H1 (cell line): ENCODE measurements around the gene MOB3B. TPM values are rescaled to one million over a fixed set of nuclear protein-coding genes. Genes with fewer than 3 reads are reported as not detected.

ENCODE experiments used
- CTCF ChIA-PET: fragments of 300-600 bp; sonication (Branson Sonifier 250); formaldehyde crosslinking; loops from one replicate; lab custom pipeline; 2021; ENCODE audit not compliant: partially characterized antibody; lab: Charles Lee
- POLR2A ChIA-PET: fragments of 300-600 bp; sonication (Branson Sonifier 250); formaldehyde crosslinking; loops from one replicate; lab custom pipeline; 2021; ENCODE audit warnings: inconsistent platforms; ENCODE audit not compliant: partially characterized antibody; lab: Charles Lee
- DNase-seq, 2 experiments: peaks; one replicate each; pipeline versions ENCODE4 v3.0.0 to v3.0.0-alpha.2; 2010 to 2022; ENCODE audit warnings: low spot score in 2 of 2, low read depth in 1 of 2, mixed read lengths in 1 of 2
- FAIRE-seq: peaks from 2 replicates; lab custom pipeline; 2011; peaks lifted over from hg19 to GRCh38; lab: Jason Lieb, UNC
- H2AFZ ChIP-seq: 2 replicates; pipeline ENCODE4 v1.8.1; 2012; ENCODE audit warnings: low read length, inconsistent platforms
- H2AK5ac ChIP-seq: 2 replicates; pipeline ENCODE4 v1.6.1; 2013; ENCODE audit warnings: low read depth, low read length
- H2BK120ac ChIP-seq: replicated peaks from 2 replicates; pipeline ENCODE3; 2013; ENCODE audit warnings: low read depth, low read length, inconsistent platforms
- H2BK12ac ChIP-seq: 2 replicates; pipeline ENCODE4 v1.6.1; 2013; ENCODE audit warnings: low read depth, low read length
- H2BK15ac ChIP-seq: 2 replicates; pipeline ENCODE4 v1.6.1; 2013; ENCODE audit warnings: low read length
- H2BK20ac ChIP-seq: 2 replicates; pipeline ENCODE4 v1.6.1; 2013; ENCODE audit warnings: low read length
- H2BK5ac ChIP-seq: 2 replicates; pipeline ENCODE4 v1.6.1; 2013; ENCODE audit warnings: low read depth, low read length
- H3K14ac ChIP-seq: 2 replicates; pipeline ENCODE4 v1.6.1; 2013; ENCODE audit warnings: inconsistent platforms; ENCODE audit not compliant: insufficient read length
- H3K18ac ChIP-seq: 2 replicates; pipeline ENCODE4 v1.6.1; 2013; ENCODE audit warnings: low read length; ENCODE audit errors: extremely low read depth
- H3K23ac ChIP-seq: 2 replicates; pipeline ENCODE4 v1.6.1; 2013; ENCODE audit warnings: inconsistent platforms; ENCODE audit not compliant: insufficient read length
- H3K23me2 ChIP-seq: 2 replicates; pipeline ENCODE4 v1.6.1; 2013; ENCODE audit warnings: low read depth, low read length
- H3K27ac ChIP-seq: 2 replicates; pipeline ENCODE4 v1.6.1; 2011; ENCODE audit warnings: low read depth, low read length, inconsistent platforms
- H3K27me3 ChIP-seq, 4 experiments: replicated peaks in 1 of 4; 1 replicate in 1 of 4; 2 replicates in 3 of 4; pipeline versions ENCODE4 v1.6.1 to v1.8.1; 2011 to 2013; ENCODE audit warnings: low read length in 3 of 4, mild to moderate bottlenecking in 3 of 4, inconsistent platforms in 2 of 4, mixed read lengths in 2 of 4, moderate library complexity in 1 of 4; ENCODE audit not compliant: control insufficient read depth in 3 of 4, insufficient read depth in 3 of 4; ENCODE audit errors: extremely low read depth in 1 of 4
- H3K36me3 ChIP-seq, 4 experiments: 2 replicates each; pipeline versions ENCODE4 v1.6.1 to v1.8.1; 2011 to 2013; ENCODE audit warnings: mild to moderate bottlenecking in 4 of 4, low read length in 3 of 4, moderate library complexity in 2 of 4, control low read depth in 1 of 4, inconsistent platforms in 1 of 4; ENCODE audit not compliant: insufficient read depth in 4 of 4, control insufficient read depth in 2 of 4
- H3K4ac ChIP-seq: replicated peaks from 2 replicates; pipeline ENCODE3; 2013; ENCODE audit warnings: low read length, low read depth, mixed read lengths, inconsistent platforms; ENCODE audit not compliant: insufficient read length
- H3K4me1 ChIP-seq, 4 experiments: replicated peaks in 1 of 4; 1 replicate in 1 of 4; 2 replicates in 3 of 4; pipeline versions ENCODE4 v1.6.1 to v1.8.1; 2011 to 2013; ENCODE audit warnings: low read length in 3 of 4, inconsistent platforms in 2 of 4, mixed read lengths in 1 of 4; ENCODE audit not compliant: insufficient read depth in 4 of 4, control insufficient read depth in 3 of 4
- H3K4me2 ChIP-seq, 2 experiments: 2 replicates each; pipeline versions ENCODE4 v1.6.1 to v1.8.1; 2011 to 2013; ENCODE audit warnings: low read depth in 2 of 2, low read length in 2 of 2, control low read depth in 1 of 2, inconsistent platforms in 1 of 2, mild to moderate bottlenecking in 1 of 2; ENCODE audit not compliant: insufficient read depth in 1 of 2
- H3K4me3 ChIP-seq, 4 experiments: fragments of 200-600, 300-600 bp in 1 of 4; sonication (generic), shearing (Covaris generic), sonication (Bioruptor Twin) in 1 of 4; 2 replicates each; pipeline versions ENCODE4 v1.5.1 to v1.8.1; 2011 to 2016; ENCODE audit warnings: low read length in 4 of 4, low read depth in 3 of 4, control low read depth in 2 of 4, inconsistent platforms in 2 of 4, mild to moderate bottlenecking in 2 of 4, mixed read lengths in 1 of 4, moderate library complexity in 1 of 4; ENCODE audit not compliant: insufficient read depth in 2 of 4; ENCODE audit errors: extremely low read depth in 1 of 4
- H3K56ac ChIP-seq: replicated peaks from 2 replicates; pipeline ENCODE3; 2013; ENCODE audit warnings: low read depth, mild to moderate bottlenecking, mixed read lengths, low read length, inconsistent platforms; ENCODE audit not compliant: insufficient read length
- H3K79me1 ChIP-seq: 2 replicates; pipeline ENCODE4 v1.6.1; 2013; ENCODE audit warnings: low read depth, low read length, control low read depth
- H3K79me2 ChIP-seq, 2 experiments: 2 replicates each; pipeline versions ENCODE4 v1.6.1 to v1.8.1; 2012 to 2013; ENCODE audit warnings: low read length in 2 of 2, mild to moderate bottlenecking in 2 of 2, inconsistent platforms in 1 of 2; ENCODE audit not compliant: insufficient read depth in 2 of 2, control insufficient read depth in 1 of 2
- H3K9ac ChIP-seq, 4 experiments: replicated peaks in 1 of 4; 1 replicate in 1 of 4; 2 replicates in 3 of 4; pipeline versions ENCODE4 v1.6.1 to v1.8.1; 2011 to 2013; ENCODE audit warnings: low read depth in 3 of 4, low read length in 3 of 4, control low read depth in 2 of 4, mild to moderate bottlenecking in 2 of 4, moderate library complexity in 2 of 4, inconsistent platforms in 1 of 4; ENCODE audit errors: extremely low read depth in 1 of 4
- H3K9me3 ChIP-seq, 2 experiments: 2 replicates each; pipeline versions ENCODE4 v1.6.1 to v1.8.1; 2012 to 2013; ENCODE audit warnings: mild to moderate bottlenecking in 2 of 2, moderate library complexity in 2 of 2, control low read depth in 1 of 2, inconsistent platforms in 1 of 2, low read depth in 1 of 2, low read length in 1 of 2, mixed read lengths in 1 of 2; ENCODE audit not compliant: insufficient read depth in 2 of 2
- H4K20me1 ChIP-seq, 2 experiments: replicated peaks in 1 of 2; 2 replicates each; pipeline versions ENCODE3 to v1.8.1; 2011 to 2013; ENCODE audit warnings: inconsistent platforms in 2 of 2, low read length in 2 of 2, mild to moderate bottlenecking in 1 of 2; ENCODE audit not compliant: insufficient read depth in 2 of 2, control insufficient read depth in 1 of 2
- H4K5ac ChIP-seq: 2 replicates; pipeline ENCODE4 v1.6.1; 2013; ENCODE audit warnings: low read length, low read depth, mixed read lengths, inconsistent platforms; ENCODE audit not compliant: insufficient read length
- H4K8ac ChIP-seq: 2 replicates; pipeline ENCODE4 v1.8.0; 2013; ENCODE audit warnings: mild to moderate bottlenecking, moderate library complexity, low read length, inconsistent platforms; ENCODE audit not compliant: insufficient read depth; ENCODE audit errors: extremely low read depth
- H4K91ac ChIP-seq: replicated peaks from 2 replicates; pipeline ENCODE3; 2013; ENCODE audit warnings: low read length, mixed read lengths, inconsistent platforms; ENCODE audit not compliant: insufficient read length
- CBX5 ChIP-seq: fragments of 300-800, 300-1000 bp; sonication (generic); IDR thresholded peaks from 2 replicates; pipeline ENCODE4 v1.7.1; 2016; ENCODE audit warnings: antibody characterized with exemption, low read length, low read depth
- CREB1 ChIP-seq: IDR thresholded peaks from 2 replicates; pipeline ENCODE4 v1.6.1; 2012; ENCODE audit warnings: inconsistent platforms
- FOSL1 ChIP-seq: IDR thresholded peaks from 2 replicates; pipeline ENCODE4 v1.6.1; 2011; ENCODE audit warnings: mild to moderate bottlenecking, low read depth, low read length, moderate library complexity; ENCODE audit not compliant: insufficient read depth
- HDAC2 ChIP-seq, 2 experiments: fragments of 300-600 bp in 1 of 2; sonication (generic) in 1 of 2; IDR thresholded peaks; 2 replicates each; pipeline ENCODE4 v1.6.1; 2011 to 2012; ENCODE audit warnings: low read depth in 2 of 2, low read length in 2 of 2, mild to moderate bottlenecking in 2 of 2, moderate library complexity in 2 of 2, borderline replicate concordance in 1 of 2, inconsistent platforms in 1 of 2
- POU5F1 ChIP-seq: IDR thresholded peaks from 2 replicates; pipeline ENCODE4 v1.6.1; 2011; ENCODE audit warnings: low read depth, mild to moderate bottlenecking, low read length, moderate library complexity
- WGBS, 2 experiments: shearing (Covaris generic) in 1 of 2; methylation state at CpG; one replicate each; pipeline versions ENCODE4 v1.1.6 to v1.1.7; 2013 to 2015; ENCODE audit warnings: low lambda C conversion rate in 2 of 2, mixed read lengths in 2 of 2, inconsistent platforms in 1 of 2, low coverage in 1 of 2, missing lambda C conversion rate in 1 of 2; ENCODE audit not compliant: insufficient replicate concordance in 2 of 2, insufficient coverage in 1 of 2, insufficient read length in 1 of 2; ENCODE audit errors: extremely low coverage in 1 of 2, missing lambda C conversion rate in 1 of 2; 5-methylcytosine and 5-hydroxymethylcytosine counted together
- polyA plus RNA-seq, 7 experiments: library from polyadenylated mRNA; depleted of rRNA in 3 of 7; stranded (reverse) in 5 of 7; unstranded in 2 of 7; fragments of >200 nt in 5 of 7; fragments of 200-250 nt in 2 of 7; gene quantifications; 1 replicate in 5 of 7; 2 replicates in 1 of 7; 4 replicates in 1 of 7; pipeline versions ENCODE4 v1.2.1 to v1.2.3, GENCODE V29; 2011 to 2013; ENCODE audit warnings: missing spikeins in 2 of 7, mixed read lengths in 2 of 7
- total RNA-seq: library from RNA; stranded (reverse); fragmentation: NEBNext Ultra II Directional; extraction: Animal tissue kit (Norgen Biotek cat#: 25700); gene quantifications from 2 replicates; pipeline ENCODE4 v1.2.1, GENCODE V29; 2021
- TF ChIP-seq, protein P1 (sequence below): IDR thresholded peaks from 2 replicates; pipeline ENCODE4 v1.6.1; 2011; ENCODE audit warnings: low read length, improper control_type of control experiment

The MOB3B gene
- total and polyA plus RNA-seq, 2 of the 8 experiments (the other 6 are each of a cell fraction or from before 2014, with no cell fraction given): 12.7 to 16.1 TPM

DNA sequence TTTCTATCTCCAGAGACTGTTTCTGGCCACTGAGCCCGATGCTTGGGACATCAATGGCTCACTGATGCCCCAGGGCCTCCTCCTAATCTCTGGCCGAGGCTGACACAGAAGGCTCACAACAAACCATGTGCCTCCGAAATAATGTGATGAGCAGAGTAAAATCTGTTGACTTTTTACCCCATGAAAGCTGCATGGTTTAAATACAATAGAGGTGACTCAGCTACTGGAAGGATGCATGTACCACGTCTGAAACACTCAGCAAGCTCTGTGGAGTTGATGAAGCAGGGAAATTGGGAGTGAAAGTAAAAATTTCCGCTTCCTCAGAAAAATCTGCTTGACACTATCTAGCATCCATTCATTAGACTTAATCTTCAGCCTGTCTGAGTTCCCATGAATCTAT is 121.6 kb downstream of the MOB3B start:
- no peak overlapping the region for H3K4ac ChIP-seq
- no peaks in the 10 kb centered on the region for H3K79me1 ChIP-seq
- H3K56ac ChIP-seq: no peak overlapping the region
- no peaks in the 10 kb centered on the region for H3K23me2 ChIP-seq
- no peak overlapping the region for H2AK5ac ChIP-seq
- no peak overlapping the region for H2AFZ ChIP-seq
- H3K27ac ChIP-seq: no peak overlapping the region
- no peak overlapping the region for H3K4me2 ChIP-seq
- no peaks in the 10 kb centered on the region for H4K20me1 ChIP-seq
- TF ChIP-seq POU5F1 (no peak), CREB1 (no peak), HDAC2 (IDR thresholded peaks at IDR 0.05; ENCODE audit: borderline replicate concordance in 1 of 2, low read depth in 2 of 2, low read length in 2 of 2) (no peak), CBX5 (no peak), FOSL1 (no peak)
- TF ChIP-seq, protein P1, sequence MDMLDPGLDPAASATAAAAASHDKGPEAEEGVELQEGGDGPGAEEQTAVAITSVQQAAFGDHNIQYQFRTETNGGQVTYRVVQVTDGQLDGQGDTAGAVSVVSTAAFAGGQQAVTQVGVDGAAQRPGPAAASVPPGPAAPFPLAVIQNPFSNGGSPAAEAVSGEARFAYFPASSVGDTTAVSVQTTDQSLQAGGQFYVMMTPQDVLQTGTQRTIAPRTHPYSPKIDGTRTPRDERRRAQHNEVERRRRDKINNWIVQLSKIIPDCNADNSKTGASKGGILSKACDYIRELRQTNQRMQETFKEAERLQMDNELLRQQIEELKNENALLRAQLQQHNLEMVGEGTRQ: no peak
- H2BK12ac ChIP-seq: no peak overlapping the region
- no peaks in the 10 kb centered on the region; a peak in 2 of 4 replicates for H3K79me2 ChIP-seq
- no peak overlapping the region for H4K91ac ChIP-seq
- no peaks in the 10 kb centered on the region for H3K27me3 ChIP-seq
- H2BK20ac ChIP-seq: no peak overlapping the region
- H3K23ac ChIP-seq: no peak overlapping the region
- H3K9ac ChIP-seq: no peak overlapping the region
- H2BK120ac ChIP-seq: no peak overlapping the region
- H2BK5ac ChIP-seq: no peak overlapping the region
- no peaks in the 10 kb centered on the region for H3K9me3 ChIP-seq
- no peak overlapping the region for H4K5ac ChIP-seq
- CTCF ChIA-PET: interaction anchor here (0.6 to 1.3 kb wide), 4 partner anchors 21 to 128 kb away, joined by 3 to 4 read pairs (median 3); no protein-coding TSS in a partner anchor
- 88% methylated on average over 5 of the region's 5 CpGs; no CpG with 5 or more reads in 1 of the 2 experiments for WGBS, 2 experiments
- POLR2A ChIA-PET: no interaction called here
- H4K8ac ChIP-seq: no peak overlapping the region
- H3K18ac ChIP-seq: no peak overlapping the region
- H3K14ac ChIP-seq: no peak overlapping the region
- FAIRE-seq (no peak), DNase-seq (no peak)
- H3K36me3 ChIP-seq: no peaks in the 10 kb centered on the region
- peaks cover 0 to 4% (median 0%) of the 10 kb centered on the region in 4 experiments; a peak in 1 of 7 replicates for H3K4me1 ChIP-seq
- no peak overlapping the region for H2BK15ac ChIP-seq
- no peak overlapping the region for H3K4me3 ChIP-seq
